HEK293T (cell line): ENCODE data around the gene SYNE3.

Experiments
- ARNT ChIP-seq: fragments of 450-650 bp; IDR thresholded peaks from 2 replicates; pipeline ENCODE4 v1.6.1; 2017; ENCODE audit warnings: mild to moderate bottlenecking
- BHLHE40 ChIP-seq: fragments of 450-650 bp; IDR thresholded peaks from 2 replicates; pipeline ENCODE4 v1.6.1; 2016; ENCODE audit warnings: mild to moderate bottlenecking, moderate library complexity, borderline replicate concordance
- CTBP1 ChIP-seq: fragments of 450-650 bp; IDR thresholded peaks from 2 replicates; pipeline ENCODE4 v1.6.1; 2016; ENCODE audit warnings: borderline replicate concordance
- ELF4 ChIP-seq: fragments of 450-650 bp; IDR thresholded peaks from 2 replicates; pipeline ENCODE4 v1.6.1; 2017; ENCODE audit warnings: antibody characterized with exemption
- FOXA1 ChIP-seq: fragments of 450-650 bp; IDR thresholded peaks from 2 replicates; pipeline ENCODE4 v1.6.1; 2016; ENCODE audit warnings: mild to moderate bottlenecking
- FOXK2 ChIP-seq: fragments of 450-650 bp; IDR thresholded peaks from 2 replicates; pipeline ENCODE4 v1.6.1; 2016; ENCODE audit warnings: mild to moderate bottlenecking
- FOXM1 ChIP-seq: fragments of 450-650 bp; IDR thresholded peaks from 2 replicates; pipeline ENCODE4 v1.6.1; 2017; ENCODE audit warnings: mild to moderate bottlenecking, borderline replicate concordance
- HDGF ChIP-seq: fragments of 450-650 bp; IDR thresholded peaks from 2 replicates; pipeline ENCODE4 v1.6.1; 2017; ENCODE audit warnings: antibody characterized with exemption, borderline replicate concordance
- LEF1 ChIP-seq: fragments of 450-650 bp; IDR thresholded peaks from 2 replicates; pipeline ENCODE4 v1.6.1; 2017; ENCODE audit warnings: mild to moderate bottlenecking, borderline replicate concordance
- SP1 ChIP-seq: fragments of 450-650 bp; IDR thresholded peaks from 2 replicates; pipeline ENCODE4 v1.6.1; 2017
- SUZ12 ChIP-seq: fragments of 450-650 bp; IDR thresholded peaks from 2 replicates; pipeline ENCODE4 v1.6.1; 2016; ENCODE audit warnings: mild to moderate bottlenecking
- TARDBP ChIP-seq: fragments of 450-650 bp; IDR thresholded peaks from 2 replicates; pipeline ENCODE4 v1.6.1; 2016
- ZNF384 ChIP-seq: fragments of 450-650 bp; IDR thresholded peaks from 2 replicates; pipeline ENCODE4 v1.6.1; 2016
- TF ChIP-seq, protein P1 (sequence below): fragments of 450-650 bp; IDR thresholded peaks from 2 replicates; pipeline ENCODE4 v1.6.1; 2016

DNA sequence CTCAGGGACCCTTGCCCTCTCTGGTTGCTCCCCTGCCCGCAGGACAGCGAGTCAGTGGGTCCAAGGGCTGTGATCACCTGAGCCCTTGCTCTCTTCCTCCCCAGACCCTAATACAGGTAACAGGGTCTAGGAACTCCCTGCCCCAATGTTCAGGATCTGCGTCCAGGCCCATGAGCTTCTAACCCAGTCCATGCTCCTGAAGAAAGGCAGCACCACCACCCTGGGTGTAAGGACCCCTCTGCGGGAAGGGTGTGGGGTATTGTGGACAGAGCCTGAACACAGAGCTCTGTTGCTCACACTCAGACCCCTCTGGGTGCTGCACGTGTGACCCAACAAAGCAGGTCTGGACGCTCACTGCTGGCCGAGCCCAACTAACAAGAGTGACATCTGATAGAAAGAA lies 36.7 kb upstream of the SYNE3 start:
- TF ChIP-seq FOXM1 (no peak), ARNT (no peak), LEF1 (no peak), ELF4 (no peak), BHLHE40 (no peak), SUZ12 (no peak), SP1 (no peak), FOXA1 (no peak), FOXK2 (no peak), HDGF (no peak), TARDBP (no peak), ZNF384 (no peak), CTBP1 (no peak)
- TF ChIP-seq, protein P1, sequence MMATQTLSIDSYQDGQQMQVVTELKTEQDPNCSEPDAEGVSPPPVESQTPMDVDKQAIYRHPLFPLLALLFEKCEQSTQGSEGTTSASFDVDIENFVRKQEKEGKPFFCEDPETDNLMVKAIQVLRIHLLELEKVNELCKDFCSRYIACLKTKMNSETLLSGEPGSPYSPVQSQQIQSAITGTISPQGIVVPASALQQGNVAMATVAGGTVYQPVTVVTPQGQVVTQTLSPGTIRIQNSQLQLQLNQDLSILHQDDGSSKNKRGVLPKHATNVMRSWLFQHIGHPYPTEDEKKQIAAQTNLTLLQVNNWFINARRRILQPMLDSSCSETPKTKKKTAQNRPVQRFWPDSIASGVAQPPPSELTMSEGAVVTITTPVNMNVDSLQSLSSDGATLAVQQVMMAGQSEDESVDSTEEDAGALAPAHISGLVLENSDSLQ: no peak
